ENCODE measurements around the gene WDR74.

- TF ChIP-seq CTCF (conservative IDR thresholded peaks at IDR 0.05; ENCODE audit: low read depth, low read length) (no peak), EZH2 (IDR thresholded peaks at IDR 0.05; ENCODE audit: borderline replicate concordance, low read depth, low read length, poor library complexity, severe bottlenecking) (no peak)
These were observed 14.0 kb upstream of the WDR74 start for GRCh38 chr11:62853279-62853965.
